Stimulated activated CD4-positive, alpha-beta T cell treated with anti-CD3 and anti-CD28 coated beads, TNF-alpha, amount 100 ng/mL, for 48 hours (primary cell): Measurements from ENCODE around the gene NCOA4.
"Not testable (repeated sequence)": the region's sequence is repeated elsewhere in the genome, so short reads cannot be mapped to it uniquely, and the experiment has no call there.

Source experiments
- DNase-seq, 3 donors: peaks; one replicate each; pipeline ENCODE4 v3.0.0-alpha.2; 2020; ENCODE audit warnings: low read depth in 3 of 3

The NCOA4 gene

GRCh38 chr10:46019569-46020343 is 10.7 kb downstream of the NCOA4 start:
- no peak for DNase-seq

GRCh38 chr10:46019177-46019528 is 11.3 kb downstream of the NCOA4 start:
- no peak for DNase-seq

DNA sequence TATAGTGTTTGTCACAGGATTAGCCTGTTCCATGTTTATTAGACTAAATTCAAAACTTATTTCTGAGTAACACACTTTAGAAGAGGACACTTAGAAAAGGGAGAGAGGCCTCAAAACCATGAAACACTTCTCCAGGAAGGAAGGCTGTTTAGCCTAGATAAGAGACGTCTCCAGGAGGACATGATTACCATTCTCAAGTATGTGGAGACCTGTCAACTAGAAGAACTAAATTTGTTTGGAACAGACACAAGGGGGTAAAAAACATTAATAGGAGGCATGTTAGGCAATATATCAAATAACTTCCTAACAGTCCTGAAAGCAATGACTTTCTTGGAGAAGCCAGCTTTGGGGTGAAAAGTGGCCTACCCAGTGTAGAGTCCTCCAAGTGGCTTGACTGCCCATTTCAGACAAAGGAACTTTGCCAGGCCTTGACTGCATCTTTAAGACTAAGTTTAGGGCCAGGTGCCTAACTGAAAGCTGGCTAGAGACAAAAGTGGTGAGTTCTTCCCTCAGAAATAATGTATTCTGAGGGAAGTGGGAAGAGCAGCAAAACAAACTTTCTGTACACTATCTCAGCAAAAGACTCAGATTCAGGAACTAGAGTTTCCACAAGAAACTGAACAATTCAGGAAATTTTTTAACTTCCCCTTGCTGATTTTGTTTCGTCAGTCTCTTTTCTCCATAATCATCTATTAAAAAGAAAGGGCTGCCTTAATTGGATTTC is 11.8 kb downstream of the NCOA4 start:
- DNase-seq, result no peak

GRCh38 chr10:46017733-46018132 is 12.7 kb downstream of the NCOA4 start:
- DNase-seq, result no peak

GRCh38 chr10:46016811-46017210 is 13.6 kb downstream of the NCOA4 start:
- no peak for DNase-seq

DNA sequence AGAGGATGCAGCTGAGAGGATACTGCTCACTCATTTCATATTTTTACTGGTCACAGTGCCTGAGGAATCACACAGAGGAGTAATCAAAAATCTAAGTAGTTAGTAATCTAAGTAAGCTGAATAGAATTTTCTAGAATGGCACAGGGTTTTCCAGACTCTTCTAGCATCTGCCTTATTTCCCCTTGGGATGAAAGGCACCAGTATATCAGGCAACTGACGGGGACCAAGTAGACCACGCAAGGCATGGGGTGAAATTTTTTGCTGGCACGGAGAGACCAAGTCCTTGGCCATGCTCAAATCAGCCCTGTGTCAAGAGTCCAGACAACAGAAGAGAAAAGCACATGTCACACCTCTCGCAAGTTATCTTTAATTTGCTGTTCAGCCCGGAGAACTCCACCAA is 14.2 kb downstream of the NCOA4 start:
- no peak for DNase-seq

DNA sequence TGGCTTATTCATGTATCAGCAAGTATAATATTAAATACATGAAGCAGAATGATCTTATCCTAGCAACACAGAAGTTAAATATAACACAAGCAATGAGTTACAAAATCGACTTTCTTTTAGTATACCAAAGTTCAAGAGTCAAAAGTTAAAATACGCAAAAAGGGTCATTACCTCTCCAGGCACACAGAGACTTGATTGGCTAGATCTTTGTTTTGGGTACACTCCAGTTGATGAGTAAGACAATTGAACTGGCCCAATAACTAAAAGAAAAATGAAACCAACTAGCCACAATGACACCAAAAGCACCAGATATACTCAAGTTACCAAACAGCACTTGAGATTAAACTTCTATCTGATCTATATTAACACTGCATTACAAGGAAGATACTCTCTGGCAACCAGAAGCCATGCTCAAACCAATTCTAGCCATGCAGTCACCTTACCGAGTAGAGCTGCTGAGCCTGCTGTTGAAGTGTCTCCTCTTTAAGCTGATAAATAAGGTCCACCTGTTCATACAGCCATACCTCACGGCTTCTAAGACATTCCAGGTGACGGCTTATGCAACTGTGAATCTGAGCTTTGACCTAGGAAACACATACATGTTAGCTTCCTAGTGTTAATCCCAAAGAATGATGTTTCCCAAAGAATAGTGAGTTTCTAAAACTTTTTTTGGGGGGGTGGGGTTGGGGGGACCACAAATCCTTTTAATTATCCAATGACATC is 15.6 kb downstream of the NCOA4 start:
- no peak for DNase-seq

GRCh38 chr10:46014206-46014605 is 16.2 kb downstream of the NCOA4 start:
- DNase-seq, result no peak

DNA sequence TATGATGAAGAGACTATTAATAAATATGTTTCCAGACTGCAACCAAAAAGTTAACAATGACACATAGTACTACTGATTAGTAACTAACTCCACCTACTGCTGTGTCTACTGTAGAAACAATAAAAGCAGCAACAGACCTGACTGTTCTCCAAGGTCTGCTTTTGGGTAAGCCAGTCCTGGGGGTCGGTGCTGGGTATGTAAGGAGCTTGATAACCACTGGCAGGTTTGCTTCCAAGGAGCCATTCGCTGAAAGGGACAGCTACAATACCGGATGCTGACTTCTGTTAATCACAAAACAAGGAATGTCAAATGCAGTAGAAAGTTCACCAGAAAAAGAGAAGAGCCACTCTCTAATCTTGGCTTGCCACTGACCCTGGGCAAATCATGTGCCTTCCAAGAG is 17.7 kb downstream of the NCOA4 start:
- no peak for DNase-seq

DNA sequence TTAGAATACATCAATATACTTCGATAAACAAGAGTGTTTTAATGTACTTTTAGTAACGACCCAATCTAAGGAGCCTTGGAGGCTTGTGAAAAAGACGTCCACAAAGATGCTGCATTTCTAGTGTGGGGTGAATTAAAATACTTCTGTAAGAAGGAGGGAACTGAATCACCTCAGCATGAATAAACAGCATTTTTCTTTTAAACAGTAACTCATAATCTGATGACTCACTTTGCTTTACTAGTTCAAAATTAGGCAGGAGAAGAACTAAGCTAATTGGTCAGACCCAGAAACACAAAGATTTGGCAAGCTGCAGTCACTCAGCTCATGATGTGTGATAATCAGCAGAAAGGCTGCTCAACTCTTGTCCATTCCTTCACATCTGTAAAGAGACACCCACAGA is 24.2 kb downstream of the NCOA4 start:
- DNase-seq, result no peak

DNA sequence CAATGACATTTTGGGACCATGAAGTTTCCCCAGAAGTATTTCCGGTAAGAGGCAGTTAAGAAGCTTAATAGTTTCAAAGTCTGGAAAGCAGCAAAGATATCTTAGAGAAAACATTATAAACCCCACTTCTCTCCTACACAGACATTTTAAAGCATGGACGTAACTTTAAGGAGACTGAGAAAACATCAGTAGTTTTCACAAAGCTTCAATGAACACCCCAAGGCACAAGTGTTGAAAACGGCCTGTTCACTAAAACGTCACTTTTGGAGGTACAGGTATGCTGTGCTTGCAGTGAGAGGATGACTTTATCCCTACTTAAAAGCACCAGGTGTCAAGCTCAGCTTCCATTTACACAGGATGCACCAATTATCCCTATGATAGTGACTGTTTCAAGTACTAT is 25.0 kb downstream of the NCOA4 start:
- DNase-seq, result no peak

DNA sequence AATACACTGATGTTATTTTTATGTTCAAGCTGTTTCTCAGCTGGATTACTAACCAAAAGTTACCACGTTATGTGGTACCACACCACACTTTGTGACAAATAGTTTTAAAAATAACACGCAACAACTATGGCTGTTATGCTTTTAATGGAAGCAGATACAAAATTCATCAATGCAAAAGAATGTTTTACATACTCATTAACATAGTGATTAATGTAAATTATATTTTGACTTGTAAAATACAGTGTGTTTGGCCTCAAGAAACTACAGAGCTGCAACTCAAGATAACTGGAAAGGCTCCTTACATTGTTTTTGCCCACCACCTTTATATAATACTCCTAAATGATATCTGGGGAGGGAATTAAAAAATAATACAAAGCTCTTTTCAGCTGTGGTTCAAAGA is 25.5 kb downstream of the NCOA4 start:
- no peak for DNase-seq

GRCh38 chr10:46002916-46003693 is 27.3 kb downstream of the NCOA4 start:
- no peak for DNase-seq

DNA sequence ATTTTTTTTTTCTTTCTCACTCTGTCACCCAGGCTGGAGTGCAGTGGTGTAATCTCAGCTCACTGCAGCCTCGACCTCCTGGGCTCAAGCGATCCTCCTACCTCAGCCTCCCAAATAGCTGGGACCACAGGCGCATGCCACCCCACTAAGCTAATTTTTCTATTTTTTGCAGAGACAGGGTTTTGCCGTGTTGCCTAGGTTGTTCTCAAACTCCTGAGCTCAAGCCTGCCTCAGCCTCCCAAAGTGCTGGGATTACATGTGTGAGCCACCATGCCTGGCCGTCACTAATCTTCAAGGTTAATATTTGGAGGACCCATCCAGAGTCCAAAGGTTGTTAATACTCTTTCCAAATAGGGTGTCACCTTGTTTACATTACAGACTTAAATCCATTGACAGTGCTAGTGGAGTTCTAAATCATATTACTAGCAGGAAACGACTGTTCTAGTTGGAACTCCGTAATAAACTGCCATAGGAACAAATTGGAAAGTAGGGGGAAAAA is 28.2 kb downstream of the NCOA4 start:
- not testable (repeated sequence) for DNase-seq

GRCh38 chr10:46001187-46001756 is 29.2 kb downstream of the NCOA4 start:
- no peak for DNase-seq

- no peak for DNase-seq
These were observed 29.9 kb downstream of the NCOA4 start for GRCh38 chr10:46000538-46000937.

DNA sequence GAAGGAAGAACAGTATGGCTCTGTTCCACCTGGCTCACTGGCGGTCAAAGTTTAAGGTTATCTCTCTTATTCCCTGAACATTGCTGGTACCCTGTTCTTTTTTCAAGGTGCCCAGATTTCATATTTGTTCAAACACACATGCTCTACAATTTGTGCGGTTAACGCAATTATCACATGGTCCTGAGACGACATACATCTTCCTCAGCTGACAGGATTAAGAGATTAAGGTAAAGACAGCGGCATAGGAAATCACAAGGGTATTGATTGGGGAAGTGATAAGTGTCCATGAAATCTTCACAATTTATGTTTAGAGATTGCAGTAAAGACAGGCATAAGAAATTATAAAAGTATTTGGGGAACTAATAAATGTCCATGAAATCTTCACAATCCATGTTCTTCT is 30.5 kb downstream of the NCOA4 start:
- DNase-seq, result not testable (repeated sequence)

DNA sequence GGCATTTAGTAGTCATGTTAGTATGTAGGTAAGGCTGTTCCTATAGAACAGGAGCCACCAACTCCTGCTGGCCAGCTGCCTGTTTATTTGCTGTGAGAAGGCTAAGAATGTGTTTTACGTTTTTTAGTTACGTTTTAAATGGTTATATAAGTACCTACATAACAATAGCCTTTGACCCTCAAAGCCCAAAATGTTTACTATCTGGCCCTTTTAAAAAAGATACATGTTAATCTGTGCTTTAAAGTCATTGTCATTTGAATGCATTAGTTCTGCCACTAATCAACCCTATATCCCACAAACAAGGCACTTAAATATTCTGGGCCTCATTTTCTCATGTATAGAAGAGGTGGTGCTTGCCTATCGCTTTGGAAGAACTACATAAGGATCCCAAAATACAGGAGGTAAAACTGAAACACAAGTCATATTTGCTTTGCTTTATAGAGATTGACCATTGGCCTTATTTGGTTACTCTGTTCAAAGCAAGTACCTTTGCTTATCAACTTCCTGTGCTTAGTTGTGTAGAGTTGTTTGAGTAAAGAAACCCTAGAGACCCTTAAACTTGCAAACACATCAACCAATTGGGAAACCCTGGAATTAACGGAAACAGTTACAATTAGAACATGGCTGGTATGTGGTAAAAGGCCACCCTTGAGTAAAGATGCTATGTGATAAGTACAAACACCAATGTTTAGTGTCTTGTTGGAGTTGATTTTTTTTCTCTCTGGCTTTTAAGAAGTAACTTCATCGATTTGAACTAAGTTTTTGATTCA is 32.2 kb downstream of the NCOA4 start:
- DNase-seq, result no peak

DNA sequence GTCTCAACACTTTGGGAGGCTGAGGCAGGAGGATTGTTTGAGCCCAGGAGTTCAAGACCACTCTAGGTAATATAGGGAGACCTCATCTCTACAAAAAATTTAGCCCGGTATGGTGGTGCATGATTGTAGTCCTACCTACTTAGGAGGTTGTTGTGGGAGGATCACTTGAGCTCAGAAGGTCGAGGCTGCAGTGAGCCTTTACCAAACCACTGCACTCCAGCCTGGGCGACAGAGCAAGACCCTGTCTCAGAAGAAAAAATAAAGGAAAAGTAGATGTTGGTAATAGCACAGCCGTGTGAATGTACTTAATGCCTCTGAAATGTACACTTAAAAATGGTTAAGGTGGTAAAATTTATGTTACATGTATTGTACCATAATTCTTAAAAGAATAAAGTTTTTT is 32.9 kb downstream of the NCOA4 start:
- DNase-seq, result no peak

DNA sequence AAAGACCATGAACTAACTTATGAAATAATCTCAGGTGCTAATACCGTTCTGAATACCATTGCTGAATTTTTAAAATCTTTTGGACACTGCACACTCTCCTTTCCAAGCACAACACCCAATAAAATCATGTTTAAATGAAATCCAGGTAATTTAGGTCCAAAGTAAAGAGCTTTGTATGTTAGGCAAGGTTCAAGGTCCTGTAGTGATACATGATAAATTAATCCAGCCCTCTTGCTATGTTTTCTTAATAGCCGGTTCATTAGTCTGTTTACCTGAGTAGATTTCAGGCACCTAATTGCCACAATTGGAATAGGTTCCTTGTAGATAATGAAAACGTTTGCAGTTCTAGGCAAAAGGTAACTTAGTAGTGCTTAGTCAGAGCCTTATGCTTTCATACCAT is 44.8 kb downstream of the NCOA4 start:
- not testable (repeated sequence) for DNase-seq

DNA sequence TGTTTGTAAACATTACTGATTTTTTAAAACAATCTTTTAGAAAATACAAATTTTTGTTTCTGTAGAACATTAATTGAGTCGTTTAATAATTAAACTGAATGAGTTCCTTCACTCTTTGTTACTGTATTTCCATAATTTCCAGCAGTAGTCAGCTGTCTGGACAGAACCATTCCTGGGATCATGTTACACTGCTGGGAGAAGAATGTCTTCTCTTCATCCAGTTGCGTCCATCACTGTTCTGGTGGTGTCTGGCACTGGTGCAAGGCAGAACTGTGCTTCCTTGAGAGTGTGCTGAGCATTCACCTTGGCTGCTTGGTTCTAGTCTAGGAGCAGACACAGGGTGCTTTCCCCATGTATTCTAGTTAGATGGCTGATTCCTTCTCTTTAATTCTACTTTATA is 46.0 kb downstream of the NCOA4 start:
- DNase-seq, result not testable (repeated sequence)
